AML-193 (cell line): ENCODE data around the gene EGR4.

Experiments used
- DNase-seq, 2 experiments: peaks; one replicate each; lab custom pipeline; 2025; lab: John Stamatoyannopoulos, UW

Gene EGR4

DNA sequence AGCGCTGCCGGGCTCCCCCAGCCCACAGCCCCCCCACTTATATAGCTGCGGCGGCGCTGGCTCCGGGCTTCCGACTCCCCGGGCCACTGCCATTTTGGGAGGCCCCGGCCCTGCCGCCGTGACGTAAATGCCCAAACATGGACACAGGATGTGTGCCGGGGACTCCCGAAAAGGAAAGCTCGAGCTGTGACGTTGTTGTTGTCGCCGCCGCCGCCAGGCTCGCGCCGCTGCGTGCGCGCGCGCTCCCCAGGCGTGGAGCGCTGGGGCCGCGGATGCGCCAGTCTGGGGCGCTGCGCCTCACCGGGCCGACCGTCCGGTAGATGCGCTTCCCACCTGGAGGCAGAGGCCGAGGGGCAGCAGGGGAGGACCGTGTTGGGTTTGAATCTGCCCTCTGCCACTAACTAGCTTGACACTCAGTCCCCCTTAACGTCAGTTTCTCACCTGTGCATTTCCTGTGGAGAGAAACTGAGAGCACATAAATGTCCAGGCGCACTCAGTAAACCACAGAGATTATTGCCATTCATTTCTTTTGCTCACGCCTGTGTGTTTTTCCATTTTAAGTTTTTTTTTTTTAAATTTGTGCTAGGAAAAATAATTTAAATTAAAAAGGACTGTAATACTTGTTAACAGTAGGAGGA lies at the start of gene EGR4:
Gene EGR4, minus strand, starts transcription at position 15 of the 638 bp plus-strand sequence. CDS start 231 bp downstream, outside the sequence.
- no peak for DNase-seq

DNA sequence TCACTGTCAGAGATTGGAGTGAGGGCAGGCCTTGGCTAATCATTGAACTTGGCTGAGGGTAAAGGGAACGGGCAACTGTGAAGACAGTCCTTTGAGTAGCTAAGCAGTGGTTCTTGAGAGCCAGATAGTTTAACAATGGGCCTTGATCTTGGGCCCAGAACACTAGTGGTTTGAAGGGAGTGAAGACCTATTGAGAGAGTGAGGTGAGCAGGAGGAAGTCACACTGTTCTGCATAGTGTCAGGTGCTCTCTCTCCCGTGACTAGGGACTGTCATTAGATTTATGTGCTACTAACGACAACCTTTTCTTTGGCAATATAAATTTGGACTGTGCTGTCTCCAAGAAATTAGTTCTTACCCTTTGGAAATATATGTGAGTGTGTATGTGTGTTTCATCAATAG lies 47.7 kb upstream of the EGR4 start:
- no peak for DNase-seq

DNA sequence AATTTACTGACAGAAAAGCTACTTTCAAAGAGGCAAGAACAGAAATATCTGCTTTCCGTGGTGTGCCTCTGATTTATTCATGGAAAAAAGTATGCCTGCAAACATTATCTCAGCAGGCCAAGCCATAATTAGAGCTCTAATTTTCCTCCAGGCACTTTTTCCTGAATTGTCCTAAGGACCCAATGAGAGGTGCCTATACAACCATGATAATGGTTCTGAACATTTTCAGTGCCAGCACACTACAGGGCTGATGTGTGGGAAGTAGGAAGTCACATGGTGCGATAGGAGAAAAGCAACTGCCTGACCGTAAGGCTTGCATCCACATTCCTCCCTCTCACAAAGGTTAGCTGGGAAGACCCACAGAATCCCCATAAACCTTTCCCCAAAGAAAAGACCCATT lies 45.9 kb upstream of the EGR4 start:
- no peak for DNase-seq

DNA sequence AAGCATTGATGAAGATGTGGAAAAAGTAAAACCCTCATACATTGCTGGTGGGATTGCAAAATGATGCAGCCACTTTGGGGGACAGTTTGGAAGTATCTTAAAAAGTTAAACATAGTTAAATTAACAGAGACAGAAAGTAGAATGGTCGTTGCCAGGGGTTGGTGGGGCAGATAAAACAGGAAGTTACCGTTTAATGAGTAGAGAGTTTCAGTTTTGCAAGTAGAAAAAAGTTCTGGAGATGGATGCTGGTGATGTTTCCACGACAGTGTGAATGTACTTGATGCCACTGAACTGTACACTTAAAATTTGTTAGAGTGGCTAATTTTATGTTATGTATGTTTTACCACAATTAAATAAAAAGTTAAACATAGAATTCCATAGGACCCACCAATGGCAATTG lies 44.5 kb upstream of the EGR4 start:
- no peak for DNase-seq

DNA sequence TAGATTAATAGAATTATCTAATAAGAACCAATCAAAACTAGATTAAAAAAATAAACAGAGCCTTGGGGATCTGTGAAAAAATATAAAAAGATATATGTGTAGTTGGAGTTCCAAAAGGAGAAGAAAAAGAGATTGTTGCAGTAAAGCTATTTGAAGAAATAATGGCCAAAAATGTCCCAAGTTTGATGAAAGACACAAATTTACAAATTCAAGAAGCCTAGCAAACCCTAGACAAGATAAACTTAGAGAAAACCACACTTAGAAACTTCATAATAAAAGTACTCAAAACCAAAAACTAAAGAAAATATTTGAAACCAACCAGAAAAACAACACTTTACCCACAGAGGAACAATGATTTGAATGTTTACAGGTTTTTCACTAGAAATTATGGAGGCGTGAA lies 41.3 kb upstream of the EGR4 start:
- DNase-seq: no peak

DNA sequence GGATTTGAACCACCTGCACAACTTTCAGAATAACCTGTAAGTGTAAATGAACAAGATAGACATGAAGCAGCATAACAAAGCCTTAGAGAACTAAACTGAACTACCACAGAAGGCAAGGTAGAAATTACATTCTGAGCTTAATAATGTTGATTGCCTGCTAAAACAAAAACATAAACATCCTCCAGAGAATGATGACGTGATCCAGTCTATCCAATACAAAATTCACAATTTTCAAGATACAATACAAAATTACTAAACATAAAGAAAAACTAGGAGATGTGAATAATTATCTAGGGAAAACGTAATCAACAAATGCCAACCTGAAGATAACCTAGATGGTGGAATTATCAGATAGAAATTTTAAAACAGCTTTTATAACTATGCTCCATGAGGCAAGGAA lies 40.7 kb upstream of the EGR4 start:
- DNase-seq: no peak

DNA sequence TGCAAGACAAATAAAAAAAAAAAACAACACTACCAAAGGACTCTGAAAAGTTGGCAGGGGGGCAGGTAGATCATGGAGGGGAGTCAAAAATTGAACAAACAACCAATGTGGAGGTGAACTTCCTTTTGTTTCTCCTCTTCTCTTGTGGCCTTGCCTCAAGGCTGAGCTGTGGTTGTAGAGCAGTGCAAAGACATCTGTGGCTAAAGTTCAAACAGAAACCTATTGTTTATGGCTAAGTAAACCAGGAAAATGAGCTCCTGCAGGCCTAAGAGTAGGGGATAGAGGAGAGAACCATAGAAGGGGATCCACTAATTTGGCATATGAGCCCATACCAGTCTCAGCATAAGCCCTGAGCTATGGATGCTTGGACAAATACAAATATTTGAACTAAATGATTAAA lies 40.2 kb upstream of the EGR4 start:
- DNase-seq: no peak

DNA sequence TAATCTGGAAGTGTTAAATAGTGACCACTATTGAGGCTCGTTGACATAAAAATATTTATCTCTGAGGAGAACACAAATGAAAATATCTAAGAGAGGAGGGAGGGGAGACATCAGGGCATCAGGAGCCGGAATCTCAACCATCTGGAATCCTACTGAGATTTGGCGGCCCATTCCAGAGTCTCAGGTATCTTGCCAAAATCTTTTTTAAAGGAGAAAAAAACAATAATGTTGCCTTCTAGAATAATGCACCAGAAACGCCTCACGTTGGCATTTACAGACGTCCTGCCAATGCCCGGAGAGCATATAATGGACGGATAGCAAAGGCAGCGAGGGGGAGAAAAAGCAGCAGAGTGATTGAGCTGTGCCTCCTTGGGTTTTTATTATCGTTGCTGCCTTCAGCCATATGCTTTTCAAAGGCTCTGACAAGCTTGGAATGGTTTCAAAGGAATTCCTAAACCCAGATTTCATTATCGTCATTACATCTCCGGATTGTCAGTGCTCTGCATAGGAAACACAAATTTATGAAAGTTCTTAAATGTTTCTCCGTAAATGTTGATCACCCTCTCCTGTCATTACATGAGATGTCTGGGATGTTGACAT lies 30.9 kb upstream of the EGR4 start:
- no peak for DNase-seq

DNA sequence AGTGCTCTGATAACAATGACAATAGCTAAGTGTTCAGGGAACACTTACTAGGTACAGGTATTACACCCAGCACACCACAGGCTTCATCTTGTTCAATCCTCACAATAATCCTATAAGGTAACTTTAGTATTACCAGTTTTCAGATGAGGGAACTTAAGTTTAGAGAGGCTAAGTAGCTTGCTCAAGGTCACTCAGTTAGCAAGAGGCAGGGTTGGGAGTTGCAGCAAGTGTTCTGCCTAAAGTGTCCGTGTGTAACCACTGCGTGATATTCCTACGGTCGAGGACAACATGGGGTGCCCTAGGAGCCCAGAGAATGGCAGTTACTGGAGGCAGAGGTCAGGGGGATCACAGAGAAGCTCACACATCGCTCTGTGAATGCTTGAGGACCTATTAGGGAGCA lies 30.2 kb upstream of the EGR4 start:
- DNase-seq: no peak

DNA sequence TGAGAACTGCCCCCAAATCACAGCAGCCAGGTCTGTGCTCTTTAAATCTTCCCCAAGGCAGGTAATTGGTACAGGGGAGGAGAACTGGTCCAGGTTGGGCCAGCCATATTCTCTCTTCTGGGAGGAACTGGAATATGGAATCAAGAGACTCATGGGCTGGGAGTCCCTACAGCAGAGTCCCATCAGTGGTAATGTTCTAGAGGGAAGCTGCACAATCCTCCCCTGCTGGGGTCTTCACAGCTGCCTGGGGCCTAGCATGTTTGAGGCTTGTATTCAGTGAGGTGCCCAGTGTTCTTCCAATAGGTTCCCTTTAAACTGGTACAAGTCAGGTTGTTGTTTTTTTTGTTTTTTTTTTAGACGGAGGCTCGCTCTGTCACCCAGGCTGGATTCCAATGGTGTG lies 21.1 kb upstream of the EGR4 start:
- DNase-seq: no peak

DNA sequence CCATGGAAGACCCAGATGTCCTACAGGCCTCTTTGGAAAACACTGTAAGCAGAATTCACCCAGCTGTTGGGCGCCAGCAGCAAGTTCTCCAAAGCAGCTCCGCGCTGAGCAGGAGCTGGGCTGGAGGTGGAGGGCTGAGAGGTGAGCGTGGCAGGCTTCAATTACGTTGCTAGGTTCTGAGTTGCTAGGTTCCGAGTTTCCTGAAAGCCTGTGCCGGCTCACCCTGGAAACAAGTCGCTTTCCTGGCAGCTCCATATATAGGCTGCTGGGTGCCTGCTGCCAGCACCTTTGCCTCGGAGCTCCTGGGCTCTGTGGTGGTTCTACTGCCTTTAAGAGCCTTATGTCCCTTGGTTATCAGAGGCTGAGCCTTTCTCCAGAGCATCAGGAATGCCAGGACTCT lies 14.4 kb upstream of the EGR4 start:
- DNase-seq: no peak

DNA sequence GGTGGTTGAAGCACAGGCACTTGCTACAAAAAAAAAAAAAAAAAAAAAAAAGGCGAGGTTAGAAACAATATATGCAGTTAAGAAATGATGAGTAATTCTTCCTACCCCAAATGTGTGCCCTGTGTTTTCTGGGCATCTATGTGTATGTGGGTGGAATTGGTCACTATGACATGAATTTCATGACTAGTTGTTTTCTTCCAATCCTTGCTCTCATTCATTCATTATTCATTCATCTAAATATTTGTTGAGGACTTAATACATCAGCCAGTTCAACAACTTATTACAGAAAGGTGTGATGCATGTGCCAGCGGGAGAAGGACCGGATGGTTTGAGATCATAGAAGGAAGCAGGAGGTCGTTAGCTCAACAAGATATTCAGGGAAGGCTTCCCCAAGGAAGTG lies 8.3 kb upstream of the EGR4 start:
- DNase-seq: no peak

DNA sequence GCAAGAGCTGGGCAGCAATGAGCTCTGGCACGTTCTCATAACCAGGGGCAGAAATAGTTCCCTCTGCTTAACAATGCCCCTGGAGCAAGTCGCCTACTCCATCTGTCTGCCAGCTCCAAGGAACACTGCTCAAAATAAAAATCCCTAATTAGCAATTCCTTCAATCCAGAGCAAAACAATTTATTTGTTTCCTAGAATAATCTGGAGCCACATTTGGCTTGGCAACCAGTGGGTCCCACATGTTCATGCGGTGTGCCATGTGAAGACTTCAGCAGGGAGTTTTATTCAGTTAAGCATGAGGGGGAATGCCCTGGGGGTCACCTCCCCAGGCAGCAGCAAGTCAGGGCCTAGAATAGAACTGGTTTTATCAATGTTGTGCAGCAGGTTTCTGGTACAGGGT lies 7.6 kb upstream of the EGR4 start:
- DNase-seq: no peak

DNA sequence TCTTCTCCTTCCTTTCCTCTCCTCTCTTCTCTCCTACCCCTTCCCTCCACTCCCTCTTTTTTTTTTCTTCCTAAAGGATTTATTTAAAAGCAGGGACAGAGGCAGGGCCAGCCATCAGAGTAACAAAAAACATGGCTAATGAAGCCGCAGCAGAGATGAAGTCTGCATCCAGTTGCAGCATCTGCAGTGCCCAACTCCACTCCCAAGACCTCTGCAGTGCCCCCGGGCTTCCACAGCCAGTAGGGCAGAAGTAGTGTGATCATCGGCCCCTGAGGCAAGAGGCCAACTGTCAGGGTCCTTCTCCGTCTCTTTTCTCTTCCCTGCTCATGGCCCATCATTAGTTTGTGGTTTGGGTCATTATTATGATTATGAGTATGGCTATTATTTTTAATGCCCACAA lies 4.2 kb upstream of the EGR4 start:
- no peak for DNase-seq

DNA sequence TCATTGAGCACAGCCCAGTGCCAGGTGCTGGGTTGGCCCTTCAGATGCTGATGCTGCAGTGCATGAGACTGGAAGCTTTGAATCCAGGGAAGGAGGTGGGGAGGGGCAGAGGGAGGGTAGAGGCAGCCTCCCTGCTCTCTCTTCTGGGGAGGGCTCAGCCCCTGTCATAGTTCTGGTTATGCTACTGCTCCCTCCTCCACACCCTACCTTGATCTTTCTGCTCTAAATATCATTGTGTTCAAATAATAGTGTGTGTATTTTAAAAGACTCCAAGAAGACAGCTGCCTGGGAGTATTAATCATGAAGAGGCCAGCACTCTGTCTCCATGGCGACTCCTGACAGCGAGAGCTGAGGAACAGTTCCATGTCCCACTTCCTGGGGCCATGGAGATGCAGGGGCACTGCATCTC lies 3.8 kb upstream of the EGR4 start:
- no peak for DNase-seq

DNA sequence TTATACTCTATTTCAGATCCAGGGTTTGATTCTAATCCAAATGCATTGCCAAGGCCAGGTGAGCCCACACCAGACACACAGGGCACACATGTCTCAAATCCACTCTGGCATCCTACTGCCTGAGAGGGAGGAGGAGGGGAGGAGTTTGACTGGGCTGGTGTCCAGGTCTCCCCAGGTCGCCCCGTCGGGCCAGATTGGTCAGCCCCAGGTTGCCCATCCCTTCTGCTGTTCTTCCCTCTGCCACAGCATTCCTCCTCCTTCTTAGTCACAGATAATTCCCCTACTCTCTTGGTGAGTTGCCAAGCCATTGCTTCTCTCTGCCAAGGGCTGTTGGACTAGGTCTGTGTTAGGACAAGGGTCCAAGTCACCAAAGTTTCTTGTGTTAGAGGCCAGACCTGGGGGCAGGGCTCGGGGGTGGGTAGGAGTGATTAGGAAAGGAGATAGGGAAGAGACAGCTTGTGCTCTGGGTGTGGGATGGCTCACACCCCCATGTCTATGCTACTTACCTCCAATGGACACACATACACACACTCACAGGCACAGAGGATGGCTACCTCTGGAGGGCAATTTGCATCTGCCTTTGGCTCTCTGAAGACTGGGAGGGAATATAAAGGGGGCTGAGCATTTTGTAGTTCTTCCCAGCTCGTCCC lies 2.5 kb upstream of the EGR4 start:
- DNase-seq: no peak

DNA sequence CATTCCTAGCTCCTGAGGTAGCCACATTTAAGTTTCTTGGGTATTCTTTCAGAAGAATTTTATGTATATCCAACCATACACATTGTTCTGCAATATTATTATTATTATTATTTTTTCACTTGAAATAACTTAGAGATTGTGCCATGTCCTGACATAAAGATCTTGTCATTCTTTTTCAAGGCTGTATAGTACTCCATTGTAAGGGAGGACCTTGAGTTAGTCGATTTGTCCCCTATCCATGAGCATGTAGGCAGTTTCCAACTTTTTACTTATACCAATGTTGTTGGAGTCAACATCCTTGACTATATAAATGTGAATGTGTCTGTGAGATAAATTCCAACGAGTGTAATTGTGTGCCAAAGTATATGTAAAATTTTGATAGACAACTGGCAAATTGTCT lies 891 bp upstream of the EGR4 start:
- no peak for DNase-seq

DNA sequence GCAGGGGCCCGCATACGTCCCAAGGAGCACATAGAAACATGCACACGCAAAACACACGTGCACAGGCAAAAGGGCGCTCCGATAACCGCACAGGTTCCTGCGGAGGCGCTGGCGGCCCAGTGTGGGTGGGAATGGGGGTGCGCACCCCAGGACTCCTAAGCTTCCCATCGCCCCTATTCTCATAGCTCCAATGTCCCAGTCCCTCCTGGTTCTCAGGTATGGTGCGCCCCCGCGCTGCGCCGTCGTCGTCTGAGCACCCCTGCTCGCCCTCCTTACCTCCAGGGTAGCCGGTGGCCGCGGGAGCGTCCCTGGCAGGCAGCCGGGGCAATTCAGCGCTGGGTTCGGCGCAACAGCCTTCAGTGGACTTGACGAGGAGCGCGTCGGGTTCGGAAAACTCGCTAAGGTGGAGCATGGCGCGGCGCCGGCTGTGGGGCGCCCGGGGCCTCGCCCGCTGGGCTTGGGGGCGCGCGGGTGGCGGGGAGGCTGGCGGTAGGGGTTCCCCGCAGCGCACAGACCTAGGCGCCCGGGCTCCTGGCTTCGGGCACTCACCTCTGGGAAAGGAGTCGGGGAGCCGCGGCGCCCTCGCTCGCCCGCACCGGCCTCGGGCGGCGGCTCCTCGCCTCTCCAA lies 328 bp downstream of the EGR4 start:
- no peak for DNase-seq

DNA sequence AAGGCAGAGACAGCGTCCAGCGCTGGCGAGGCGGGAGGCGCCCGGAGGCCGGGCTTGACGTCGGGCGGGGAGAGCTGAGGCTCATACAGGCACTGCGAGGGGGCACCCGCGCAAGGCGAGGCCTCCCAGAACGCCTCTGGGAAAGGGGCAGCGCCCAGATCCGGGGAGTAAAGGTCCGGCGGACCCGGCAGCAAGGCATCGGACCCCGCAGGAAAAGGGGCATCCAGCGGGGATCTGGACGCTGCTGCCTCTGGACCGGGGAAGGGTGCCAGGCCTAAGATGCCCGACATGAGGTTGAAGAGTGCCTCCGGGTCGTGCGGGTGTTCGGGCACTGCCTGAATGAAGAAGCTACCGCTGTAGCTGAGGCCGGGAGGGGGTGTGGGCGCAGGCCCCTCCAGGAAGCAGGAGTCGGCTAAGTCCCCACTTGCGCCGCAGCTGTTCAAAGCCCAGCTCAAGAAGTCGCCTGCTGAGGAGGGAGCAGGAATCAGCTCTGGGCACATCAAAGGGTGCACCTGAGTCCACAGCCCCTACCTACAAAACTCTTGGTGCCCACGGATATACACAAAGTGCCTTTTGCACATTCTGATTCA lies 937 bp downstream of the EGR4 start:
- no peak for DNase-seq

DNA sequence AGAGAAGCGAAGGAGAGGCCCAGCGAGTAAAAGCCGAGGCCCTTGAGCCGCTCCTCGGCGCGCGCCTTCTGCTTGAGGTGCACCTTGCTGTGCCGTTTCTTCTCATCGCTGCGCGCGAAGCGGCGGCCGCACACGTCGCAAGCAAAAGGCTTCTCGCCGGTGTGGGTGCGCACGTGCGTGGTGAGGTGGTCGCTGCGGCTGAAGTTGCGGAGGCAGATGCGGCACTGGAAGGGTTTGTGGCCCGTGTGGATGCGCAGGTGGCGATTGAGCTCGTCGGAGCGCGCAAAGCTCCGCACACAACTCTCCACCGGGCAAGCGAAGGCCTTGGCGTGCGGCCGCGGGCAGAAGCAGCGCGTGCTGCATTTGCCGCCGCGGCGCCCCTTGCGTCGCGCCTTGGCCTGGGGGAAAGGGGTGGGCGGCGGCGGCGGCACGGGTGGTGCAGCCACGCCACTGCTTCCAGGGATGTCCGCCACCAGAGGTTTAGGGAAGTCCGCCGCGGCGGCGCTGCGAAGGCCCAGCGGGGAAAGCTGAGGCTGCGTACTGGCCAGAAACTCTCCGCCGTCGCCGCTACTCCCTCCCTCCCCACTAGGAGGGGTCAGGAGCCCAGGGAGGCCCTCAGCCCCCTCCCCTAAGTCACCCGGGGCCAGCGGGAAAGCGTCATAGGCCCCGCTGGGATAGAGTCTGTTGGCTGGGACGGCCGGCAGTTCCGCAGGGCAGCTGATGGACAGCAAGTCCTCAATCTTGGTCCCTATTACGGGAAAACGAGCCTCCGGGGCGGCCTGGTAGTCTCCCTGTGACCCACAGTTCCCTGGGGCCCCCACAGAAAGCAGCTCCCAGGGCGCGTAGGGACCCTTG lies 1.7 kb downstream of the EGR4 start:
- DNase-seq: no peak

DNA sequence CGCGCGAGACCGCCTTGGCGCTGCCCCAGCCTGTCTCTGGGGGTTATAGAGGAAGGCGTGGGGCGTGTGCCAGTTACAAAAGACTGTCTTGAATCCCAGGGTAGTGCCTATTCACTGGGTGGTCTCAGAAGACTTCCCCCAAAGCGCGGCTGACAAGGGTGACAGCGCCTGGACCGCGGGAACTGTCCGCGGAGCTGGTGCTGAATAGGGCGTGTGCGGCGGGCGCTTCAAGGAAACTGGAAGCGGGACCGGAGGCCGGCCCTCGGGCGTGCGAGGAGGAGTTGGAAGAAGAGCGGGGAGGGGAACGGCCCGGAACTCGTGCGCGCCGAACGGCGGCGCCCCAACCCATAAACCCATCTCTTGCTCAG lies 2.3 kb downstream of the EGR4 start:
- no peak for DNase-seq
